Muscle of leg (tissue), 9 donors: ENCODE results near the gene KRTAP10-10. TPM values are rescaled to one million over a fixed set of nuclear protein-coding genes. Genes with fewer than 3 reads are reported as not detected.

Source experiments
- polyA plus RNA-seq, 8 donors: library from polyadenylated mRNA; unstranded; fragments of 120-200 nt; gene quantifications; one replicate each; pipeline versions ENCODE4 v1.2.1 to v1.2.3, GENCODE V29; 2013; ENCODE audit warnings: inconsistent platforms in 1 of 8, low replicate concordance in 1 of 8; ENCODE audit not compliant: insufficient read length in 8 of 8, insufficient read depth in 1 of 8
- total RNA-seq: library from RNA; stranded (reverse); fragments of 120-200 nt; gene quantifications from one replicate; pipeline ENCODE4 v1.2.4, GENCODE V29; 2013

Gene KRTAP10-10
- total and polyA plus RNA-seq, 9 donors: not detected

Other genes with a start within 250 kb of the KRTAP10-10 start
- 0.98 TPM for gene LRRC3, start 181.8 kb upstream of the KRTAP10-10 start, total RNA-seq
- 1 to 10 TPM; 2.2 to 4.2 (median 2.5) TPM for gene LRRC3, start 181.8 kb upstream of the KRTAP10-10 start, polyA plus RNA-seq
- gene KRTAP10-1, start 97.2 kb upstream of the KRTAP10-10 start, total RNA-seq: not detected
- not detected for gene KRTAP10-1, start 97.2 kb upstream of the KRTAP10-10 start, polyA plus RNA-seq
- not detected for gene KRTAP10-2, start 85.9 kb upstream of the KRTAP10-10 start, total RNA-seq
- gene KRTAP10-2, start 85.9 kb upstream of the KRTAP10-10 start, polyA plus RNA-seq: not detected
- gene KRTAP10-3, start 78.6 kb upstream of the KRTAP10-10 start, total RNA-seq: not detected
- not detected for gene KRTAP10-3, start 78.6 kb upstream of the KRTAP10-10 start, polyA plus RNA-seq
- gene KRTAP10-4, start 63.6 kb upstream of the KRTAP10-10 start, total RNA-seq: not detected
- not detected for gene KRTAP10-4, start 63.6 kb upstream of the KRTAP10-10 start, polyA plus RNA-seq
- not detected for gene KRTAP10-5, start 56.8 kb upstream of the KRTAP10-10 start, total RNA-seq
- not detected for gene KRTAP10-5, start 56.8 kb upstream of the KRTAP10-10 start, polyA plus RNA-seq
- not detected for gene KRTAP10-6, start 44.9 kb upstream of the KRTAP10-10 start, total RNA-seq
- not detected for gene KRTAP10-6, start 44.9 kb upstream of the KRTAP10-10 start, polyA plus RNA-seq
- not detected for gene KRTAP10-7, start 36.8 kb upstream of the KRTAP10-10 start, total RNA-seq
- not detected for gene KRTAP10-7, start 36.8 kb upstream of the KRTAP10-10 start, polyA plus RNA-seq
- not detected for gene KRTAP10-8, start 25.3 kb upstream of the KRTAP10-10 start, total RNA-seq
- gene KRTAP10-8, start 25.3 kb upstream of the KRTAP10-10 start, polyA plus RNA-seq: not detected
- not detected for gene KRTAP10-9, start 10.3 kb upstream of the KRTAP10-10 start, total RNA-seq
- gene KRTAP10-9, start 10.3 kb upstream of the KRTAP10-10 start, polyA plus RNA-seq: not detected
- not detected for gene KRTAP10-11, start 9.1 kb downstream of the KRTAP10-10 start, total RNA-seq
- gene KRTAP10-11, start 9.1 kb downstream of the KRTAP10-10 start, polyA plus RNA-seq: not detected
- gene KRTAP12-4, start 17.3 kb downstream of the KRTAP10-10 start, total RNA-seq: not detected
- gene KRTAP12-4, start 17.3 kb downstream of the KRTAP10-10 start, polyA plus RNA-seq: not detected
- gene KRTAP12-3, start 20.6 kb downstream of the KRTAP10-10 start, total RNA-seq: not detected
- gene KRTAP12-3, start 20.6 kb downstream of the KRTAP10-10 start, polyA plus RNA-seq: not detected
- gene KRTAP12-2, start 29.6 kb downstream of the KRTAP10-10 start, total RNA-seq: not detected
- not detected for gene KRTAP12-2, start 29.6 kb downstream of the KRTAP10-10 start, polyA plus RNA-seq
- gene KRTAP12-1, start 44.8 kb downstream of the KRTAP10-10 start, total RNA-seq: not detected
- not detected for gene KRTAP12-1, start 44.8 kb downstream of the KRTAP10-10 start, polyA plus RNA-seq
- not detected for gene KRTAP10-12, start 59.8 kb downstream of the KRTAP10-10 start, total RNA-seq
- not detected for gene KRTAP10-12, start 59.8 kb downstream of the KRTAP10-10 start, polyA plus RNA-seq
- gene TSPEAR, start 74.2 kb downstream of the KRTAP10-10 start, total RNA-seq: 0.04 TPM
- 1 to 10 TPM in 1 of 8 donors, under 1 TPM in 5, not detected in 2; 0.07 to 1.5 (median 0.10) TPM for gene TSPEAR, start 74.2 kb downstream of the KRTAP10-10 start, polyA plus RNA-seq
- 45.9 TPM for gene UBE2G2, start 164.5 kb downstream of the KRTAP10-10 start, total RNA-seq
- gene UBE2G2, start 164.5 kb downstream of the KRTAP10-10 start, polyA plus RNA-seq: 100 to 1,000 TPM in 1 of 8 donors, 10 to 100 TPM in 7; 55.6 to 106 (median 70.5) TPM
- gene SUMO3, start 180.7 kb downstream of the KRTAP10-10 start, total RNA-seq: 51.7 TPM
- gene SUMO3, start 180.7 kb downstream of the KRTAP10-10 start, polyA plus RNA-seq: 10 to 100 TPM; 63.1 to 82.5 (median 72.9) TPM
- 127 TPM for gene PTTG1IP, start 236.3 kb downstream of the KRTAP10-10 start, total RNA-seq
- 100 to 1,000 TPM; 126 to 149 (median 138) TPM for gene PTTG1IP, start 236.3 kb downstream of the KRTAP10-10 start, polyA plus RNA-seq